CD14-positive monocyte (primary cell): ENCODE measurements around the gene MED13L. TPM values are rescaled to one million over a fixed set of nuclear protein-coding genes. Genes with fewer than 3 reads are reported as not detected.

ENCODE experiments used
- DNase-seq, 3 donors: peaks; one replicate each; pipeline ENCODE4 v3.0.0-alpha.2; 2011 to 2022
- H2AFZ ChIP-seq: 2 replicates; pipeline ENCODE4 v1.6.0; 2012; ENCODE audit warnings: mild to moderate bottlenecking, low read depth, low read length, inconsistent platforms; ENCODE audit not compliant: insufficient read depth, poor library complexity, severe bottlenecking
- H3K27ac ChIP-seq, 2 donors: 1 replicate in 1 of 2; 2 replicates in 1 of 2; pipeline ENCODE4 v1.5.1; 2012 to 2013; ENCODE audit warnings: low read length in 2 of 2, control low read depth in 1 of 2, inconsistent platforms in 1 of 2, low read depth in 1 of 2, mild to moderate bottlenecking in 1 of 2
- H3K27me3 ChIP-seq, 2 donors: one replicate each; pipeline versions ENCODE4 v1.6.0 to v1.6.1; 2011 to 2013; ENCODE audit warnings: low read length in 2 of 2; ENCODE audit not compliant: control insufficient read depth in 2 of 2, insufficient read depth in 2 of 2
- H3K36me3 ChIP-seq, 2 donors: replicated peaks in 1 of 2; 1 replicate in 1 of 2; 2 replicates in 1 of 2; pipeline versions ENCODE4 v1.5.1 to v1.6.1; 2012 to 2013; ENCODE audit warnings: low read length in 2 of 2, control low read depth in 1 of 2, inconsistent platforms in 1 of 2, mild to moderate bottlenecking in 1 of 2; ENCODE audit not compliant: insufficient read depth in 2 of 2, control insufficient read depth in 1 of 2
- H3K4me1 ChIP-seq, 2 donors: 1 replicate in 1 of 2; 2 replicates in 1 of 2; pipeline versions ENCODE4 v1.5.1 to v1.6.1; 2012 to 2013; ENCODE audit warnings: low read length in 2 of 2, control low read depth in 1 of 2, inconsistent platforms in 1 of 2, mild to moderate bottlenecking in 1 of 2, moderate library complexity in 1 of 2; ENCODE audit not compliant: insufficient read depth in 2 of 2, control insufficient read depth in 1 of 2
- H3K4me2 ChIP-seq: replicated peaks from 2 replicates; pipeline ENCODE3; 2012; ENCODE audit warnings: low read length, moderate library complexity, mild to moderate bottlenecking; ENCODE audit not compliant: poor library complexity, severe bottlenecking; ENCODE audit errors: extremely low read depth
- H3K4me3 ChIP-seq, 3 experiments: fragments of 200-600 bp in 1 of 3; sonication (generic) in 1 of 3; replicated peaks in 1 of 3; 1 replicate in 2 of 3; 2 replicates in 1 of 3; pipeline ENCODE4 v1.5.1; 2011 to 2013; ENCODE audit warnings: low read length in 3 of 3, mild to moderate bottlenecking in 3 of 3, control low read depth in 2 of 3, low read depth in 2 of 3, inconsistent platforms in 1 of 3, moderate library complexity in 1 of 3
- H3K79me2 ChIP-seq: 2 replicates; pipeline ENCODE4 v1.6.0; 2012; ENCODE audit warnings: mild to moderate bottlenecking, control low read depth, inconsistent platforms, low read length, moderate library complexity; ENCODE audit not compliant: insufficient read depth
- H3K9ac ChIP-seq: 2 replicates; pipeline ENCODE4 v1.6.0; 2017; ENCODE audit warnings: low read length, mild to moderate bottlenecking; ENCODE audit not compliant: insufficient read depth, poor library complexity, severe bottlenecking
- H3K9me3 ChIP-seq, 2 donors: replicated peaks in 1 of 2; 1 replicate in 1 of 2; 2 replicates in 1 of 2; pipeline versions ENCODE4 v1.5.1 to v1.6.1; 2012 to 2013; ENCODE audit warnings: low read length in 2 of 2, control low read depth in 1 of 2; ENCODE audit not compliant: control insufficient read depth in 1 of 2, insufficient read depth in 1 of 2
- H4K20me1 ChIP-seq: 2 replicates; pipeline ENCODE4 v1.6.0; 2012; ENCODE audit warnings: mild to moderate bottlenecking, low read length, control low read depth, moderate library complexity; ENCODE audit not compliant: insufficient read depth
- H3K27ac Mint-ChIP-seq, 7 donors: one replicate each; pipeline ENCODE4 v1.8.0; 2020; ENCODE audit warnings: mild to moderate bottlenecking in 7 of 7, mixed read lengths in 7 of 7, moderate library complexity in 6 of 7, inconsistent platforms in 2 of 7
- H3K27me3 Mint-ChIP-seq, 3 donors: one replicate each; pipeline ENCODE4 v1.8.0; 2021 to 2022; ENCODE audit warnings: low read depth in 3 of 3, mild to moderate bottlenecking in 3 of 3, mixed read lengths in 3 of 3, moderate library complexity in 3 of 3, inconsistent platforms in 1 of 3
- H3K36me3 Mint-ChIP-seq, 2 donors: one replicate each; pipeline ENCODE4 v1.8.0; 2020; ENCODE audit warnings: mixed read lengths in 2 of 2, inconsistent platforms in 1 of 2, mild to moderate bottlenecking in 1 of 2
- H3K4me1 Mint-ChIP-seq: one replicate; pipeline ENCODE4 v1.8.0; 2020; ENCODE audit warnings: mild to moderate bottlenecking, mixed read lengths
- H3K4me3 Mint-ChIP-seq, 2 donors: one replicate each; pipeline ENCODE4 v1.8.0; 2020; ENCODE audit warnings: mild to moderate bottlenecking in 2 of 2, mixed read lengths in 2 of 2, moderate library complexity in 1 of 2
- H3K9me3 Mint-ChIP-seq, 7 donors: one replicate each; pipeline ENCODE4 v1.8.0; 2020 to 2022; ENCODE audit warnings: mixed read lengths in 7 of 7, mild to moderate bottlenecking in 6 of 7, moderate library complexity in 6 of 7, inconsistent platforms in 2 of 7
- CTCF ChIP-seq: fragments of 200-600 bp; IDR thresholded peaks from one replicate; pipeline ENCODE4 v1.8.0; 2022; ENCODE audit warnings: antibody characterized with exemption, mild to moderate bottlenecking
- WGBS: methylation state at CpG from one replicate; pipeline ENCODE4 v1.1.5; 2013; ENCODE audit warnings: missing lambda C conversion rate; ENCODE audit not compliant: insufficient coverage; 5-methylcytosine and 5-hydroxymethylcytosine counted together
- intact Hi-C, 2 donors: fragments of 100-400 bp; cut with micrococcal nuclease; formaldehyde crosslinking; loops; one replicate each; pipeline versions ENCODE4 v1.15.0 to v1.15.1; 2023
- polyA plus RNA-seq, 3 donors: library from polyadenylated mRNA; depleted of rRNA in 1 of 3; unstranded in 2 of 3; stranded (reverse) in 1 of 3; fragments of 300-500 nt in 2 of 3; fragments of >200 nt in 1 of 3; fragmentation: Illumina TruSeq in 2 of 3; gene quantifications; 1 replicate in 2 of 3; 2 replicates in 1 of 3; pipeline ENCODE4 v1.2.3, GENCODE V29; 2012 to 2021

The MED13L gene
- polyA plus RNA-seq, 3 donors: 4.4 to 42.0 (median 7.5) TPM

- Histone ChIP-seq H3K79me2 (peaks cover 6% of the 10 kb centered on the region), H3K9ac (no peak overlapping the region), H2AFZ (no peak overlapping the region), H3K4me3 (no peak overlapping the region), H3K9me3 (no peaks in the 10 kb centered on the region), H3K27ac (peak overlapping the region in 1 of 2 donors; percentile 56), H3K4me2 (no peak overlapping the region), H3K36me3 (peaks cover 68 to 95% of the 10 kb centered on the region in 2 donors), H3K4me1 (no peaks in the 10 kb centered on the region), H3K27me3 (no peaks in the 10 kb centered on the region), H4K20me1 (peaks cover 61% of the 10 kb centered on the region)
- intact Hi-C loops: loop anchor here (5.0 to 10.0 kb wide), 2 partner anchors 706 to 708 kb away; no protein-coding TSS in a partner anchor
- no peak for DNase-seq
- peaks cover 3% of the 10 kb centered on the region for H3K4me1 Mint-ChIP-seq
- no peaks in the 10 kb centered on the region for H3K9me3 Mint-ChIP-seq
- H3K27ac Mint-ChIP-seq: peak overlapping the region in 6 of 7 donors; percentile 35 to 76 (median 60)
- H3K4me3 Mint-ChIP-seq: no peak overlapping the region
- WGBS: 100% methylated on average over 1 of the region's 10 CpGs
- no peaks in the 10 kb centered on the region for H3K27me3 Mint-ChIP-seq
- H3K36me3 Mint-ChIP-seq: peaks cover 66 to 85% of the 10 kb centered on the region in 2 donors
- TF ChIP-seq CTCF: no peak
Observed at GRCh38 chr12:115998794-115999478, 278.6 kb downstream of the MED13L start.

- H3K4me3 ChIP-seq: no peak overlapping the region
- H4K20me1 ChIP-seq: peaks cover 65% of the 10 kb centered on the region
- intact Hi-C loops: loop anchor here (5.0 to 10.0 kb wide), 2 partner anchors 707 to 709 kb away; no protein-coding TSS in a partner anchor
- no peaks in the 10 kb centered on the region for H3K9me3 ChIP-seq
- no peak overlapping the region for H3K4me3 Mint-ChIP-seq
- no peak overlapping the region for H3K9ac ChIP-seq
- WGBS: 46% methylated on average over 3 of the region's 3 CpGs
- no peak overlapping the region for H2AFZ ChIP-seq
- H3K27me3 ChIP-seq: no peaks in the 10 kb centered on the region
- peaks cover 3% of the 10 kb centered on the region for H3K4me1 Mint-ChIP-seq
- peak; percentile 29 to 37 (median 35) for DNase-seq
- no peaks in the 10 kb centered on the region for H3K27me3 Mint-ChIP-seq
- TF ChIP-seq CTCF: peak; percentile 85
- H3K79me2 ChIP-seq: peaks cover 14% of the 10 kb centered on the region
- no peak overlapping the region for H3K4me2 ChIP-seq
- H3K4me1 ChIP-seq: no peaks in the 10 kb centered on the region
- peaks cover 74 to 95% of the 10 kb centered on the region in 2 donors for H3K36me3 ChIP-seq
- no peaks in the 10 kb centered on the region for H3K9me3 Mint-ChIP-seq
- H3K36me3 Mint-ChIP-seq: peaks cover 67 to 85% of the 10 kb centered on the region in 2 donors
- H3K27ac ChIP-seq: peak overlapping the region in 1 of 2 donors; percentile 56
- H3K27ac Mint-ChIP-seq: peak overlapping the region in 5 of 7 donors; percentile 21 to 79 (median 73)
Observed at GRCh38 chr12:115998119-115998633, 279.3 kb downstream of the MED13L start.
